GM10266 (cell line): Measurements from ENCODE around the gene AKT1.

Experiments used
- DNase-seq: peaks from one replicate; pipeline ENCODE4 v3.0.0; 2012; ENCODE audit errors: extremely low spot score
- TF ChIP-seq, protein P1 (sequence below): IDR thresholded peaks from 2 replicates; pipeline ENCODE4 v1.5.1; 2012; ENCODE audit warnings: mild to moderate bottlenecking, low read depth; ENCODE audit not compliant: control insufficient read depth, insufficient read depth; ENCODE audit errors: missing control alignments

The AKT1 gene

DNA sequence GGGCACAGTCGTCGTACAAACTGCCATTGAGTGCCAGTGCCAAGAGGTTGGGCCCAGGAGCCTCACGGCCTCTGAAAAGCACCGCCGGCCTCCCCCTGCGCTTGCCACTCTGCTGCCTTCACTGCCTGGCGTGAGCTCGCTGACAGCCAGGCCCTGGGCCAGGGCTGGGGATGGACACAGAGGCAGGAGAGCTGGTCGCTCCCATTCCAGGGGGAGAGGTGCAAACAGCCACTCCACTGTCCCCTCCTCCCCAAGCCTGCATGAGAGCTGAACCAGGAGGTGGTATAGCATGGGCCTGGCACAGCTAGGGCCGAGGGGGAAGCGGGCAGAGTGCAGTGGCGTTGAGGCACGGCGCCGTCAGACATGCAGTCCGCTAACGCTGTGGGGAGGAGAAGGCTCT lies 66.9 kb downstream of the AKT1 start:
- no peak for DNase-seq

DNA sequence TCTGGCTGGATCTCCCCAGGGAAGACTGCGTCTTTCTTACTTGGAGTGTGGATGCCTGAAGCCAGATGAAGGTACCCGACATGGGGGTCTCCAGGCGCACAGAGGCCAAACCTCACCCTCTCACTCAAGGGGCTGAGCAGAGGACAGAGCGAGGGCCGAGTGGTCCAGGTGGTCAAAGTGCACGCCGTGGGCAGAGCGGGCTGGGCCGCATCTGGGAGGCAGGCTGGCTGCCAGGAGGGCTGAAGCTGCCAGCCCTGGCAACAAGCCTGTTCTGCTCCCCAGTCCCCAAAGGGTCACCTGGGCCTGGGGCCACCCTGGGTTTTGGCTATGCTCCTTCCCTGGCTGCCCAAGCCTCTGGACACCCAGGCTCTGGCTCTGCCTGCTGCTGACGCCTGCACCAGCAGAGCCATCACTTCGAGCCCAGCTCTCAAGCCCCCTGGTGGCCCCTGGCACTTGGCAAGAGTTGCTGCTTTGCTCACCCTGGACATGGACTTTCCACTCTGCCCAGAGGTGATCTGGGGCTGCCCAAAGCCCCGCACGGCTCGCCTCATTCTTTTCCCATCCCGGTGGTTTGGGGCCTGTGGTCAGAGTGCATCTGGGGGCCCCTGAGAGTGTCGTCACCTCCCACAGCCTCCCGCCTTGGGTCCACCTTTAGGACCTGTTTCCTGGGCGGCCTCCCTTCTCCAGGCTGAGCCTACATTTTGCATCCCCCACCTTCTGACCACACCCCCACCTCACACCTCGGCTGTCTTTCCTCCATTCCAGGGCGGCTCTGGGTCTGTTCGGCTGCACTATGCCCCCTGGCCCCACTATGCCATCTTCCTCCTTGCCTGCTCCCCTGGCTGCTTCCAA lies 68.7 kb downstream of the AKT1 start:
- TF ChIP-seq, protein P1, sequence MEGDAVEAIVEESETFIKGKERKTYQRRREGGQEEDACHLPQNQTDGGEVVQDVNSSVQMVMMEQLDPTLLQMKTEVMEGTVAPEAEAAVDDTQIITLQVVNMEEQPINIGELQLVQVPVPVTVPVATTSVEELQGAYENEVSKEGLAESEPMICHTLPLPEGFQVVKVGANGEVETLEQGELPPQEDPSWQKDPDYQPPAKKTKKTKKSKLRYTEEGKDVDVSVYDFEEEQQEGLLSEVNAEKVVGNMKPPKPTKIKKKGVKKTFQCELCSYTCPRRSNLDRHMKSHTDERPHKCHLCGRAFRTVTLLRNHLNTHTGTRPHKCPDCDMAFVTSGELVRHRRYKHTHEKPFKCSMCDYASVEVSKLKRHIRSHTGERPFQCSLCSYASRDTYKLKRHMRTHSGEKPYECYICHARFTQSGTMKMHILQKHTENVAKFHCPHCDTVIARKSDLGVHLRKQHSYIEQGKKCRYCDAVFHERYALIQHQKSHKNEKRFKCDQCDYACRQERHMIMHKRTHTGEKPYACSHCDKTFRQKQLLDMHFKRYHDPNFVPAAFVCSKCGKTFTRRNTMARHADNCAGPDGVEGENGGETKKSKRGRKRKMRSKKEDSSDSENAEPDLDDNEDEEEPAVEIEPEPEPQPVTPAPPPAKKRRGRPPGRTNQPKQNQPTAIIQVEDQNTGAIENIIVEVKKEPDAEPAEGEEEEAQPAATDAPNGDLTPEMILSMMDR, result no peak
- DNase-seq, result no peak

More for the DNA sequence above, 66.9 kb downstream of the AKT1 start:
- TF ChIP-seq, protein P1, result no peak

DNA sequence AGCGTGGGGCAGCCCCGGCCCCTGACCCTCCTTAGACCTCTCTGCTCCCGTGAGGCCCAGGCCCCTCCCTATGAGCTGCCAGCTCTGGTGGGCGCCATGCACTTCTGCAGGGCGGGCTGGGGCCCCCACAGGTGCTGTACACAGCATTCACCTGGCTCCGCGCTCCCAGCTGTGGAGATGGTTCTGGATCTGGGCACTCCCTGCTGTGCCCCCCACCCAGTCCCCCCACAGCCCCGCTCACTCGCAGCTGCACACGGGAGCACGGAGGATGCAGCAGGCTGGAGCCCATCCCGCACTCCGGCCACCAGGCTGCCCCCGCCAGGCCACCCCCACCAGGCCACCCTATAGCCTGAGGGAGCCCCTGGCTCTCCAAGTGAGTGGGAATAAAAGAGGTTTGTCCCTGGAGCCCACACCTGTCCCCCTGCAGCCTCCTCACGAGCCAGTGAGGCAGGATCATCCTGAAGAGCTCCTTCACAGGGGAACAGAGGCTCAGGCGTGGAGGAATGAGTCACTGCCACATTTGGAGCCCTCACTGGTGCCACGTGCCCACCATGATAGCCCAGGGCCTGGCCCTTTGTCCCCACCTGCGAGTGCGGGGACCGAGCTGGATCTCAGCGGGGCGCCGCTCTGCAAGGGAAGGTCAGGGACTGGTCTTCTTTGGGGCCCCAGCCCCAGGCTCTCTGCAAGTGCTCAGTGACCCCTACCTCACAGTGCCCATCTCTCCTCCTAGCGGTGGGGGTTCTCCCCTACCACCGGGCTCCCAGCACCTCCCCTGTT lies 69.6 kb downstream of the AKT1 start:
- TF ChIP-seq, protein P1, result no peak
- no peak for DNase-seq

DNA sequence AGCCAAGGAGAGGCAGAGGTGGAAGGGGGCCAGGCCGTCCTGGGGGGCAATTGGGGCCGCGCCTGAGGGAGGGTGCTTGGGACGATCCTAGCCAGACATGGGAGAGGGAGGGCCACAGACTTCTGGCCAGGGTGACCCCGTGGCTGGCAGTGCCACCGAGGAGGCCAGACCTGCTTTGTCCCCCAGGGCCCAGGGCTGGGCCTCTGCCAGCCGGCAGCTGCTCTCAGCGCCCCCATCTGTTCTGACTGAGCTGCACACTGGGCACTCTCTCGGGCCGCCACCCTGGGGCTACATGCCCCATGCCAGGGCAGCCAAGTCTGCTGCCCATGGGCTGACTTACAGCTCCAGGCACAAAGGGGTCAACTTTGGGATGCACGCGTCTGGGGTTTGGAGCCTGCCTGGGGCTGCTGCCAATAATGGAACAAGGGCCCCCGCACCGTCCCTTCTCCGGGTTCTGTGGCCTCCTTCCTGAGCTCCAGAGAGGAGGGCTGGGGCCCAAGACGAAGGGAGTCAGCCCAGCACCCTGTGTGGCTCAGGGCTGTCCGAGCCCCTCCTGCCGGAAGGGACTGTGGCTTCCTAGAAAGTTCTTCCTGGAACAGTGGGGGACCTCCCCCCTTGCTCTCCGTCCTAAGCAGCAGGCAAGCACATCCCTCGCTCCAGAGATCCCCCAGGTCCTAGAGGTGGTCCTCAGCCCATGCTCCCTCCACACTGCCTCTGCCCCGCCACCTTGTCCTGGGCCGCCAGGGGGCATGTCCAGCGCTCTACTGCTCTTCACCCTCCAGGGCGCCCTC lies 70.4 kb downstream of the AKT1 start:
- TF ChIP-seq, protein P1, result no peak
- no peak for DNase-seq

DNA sequence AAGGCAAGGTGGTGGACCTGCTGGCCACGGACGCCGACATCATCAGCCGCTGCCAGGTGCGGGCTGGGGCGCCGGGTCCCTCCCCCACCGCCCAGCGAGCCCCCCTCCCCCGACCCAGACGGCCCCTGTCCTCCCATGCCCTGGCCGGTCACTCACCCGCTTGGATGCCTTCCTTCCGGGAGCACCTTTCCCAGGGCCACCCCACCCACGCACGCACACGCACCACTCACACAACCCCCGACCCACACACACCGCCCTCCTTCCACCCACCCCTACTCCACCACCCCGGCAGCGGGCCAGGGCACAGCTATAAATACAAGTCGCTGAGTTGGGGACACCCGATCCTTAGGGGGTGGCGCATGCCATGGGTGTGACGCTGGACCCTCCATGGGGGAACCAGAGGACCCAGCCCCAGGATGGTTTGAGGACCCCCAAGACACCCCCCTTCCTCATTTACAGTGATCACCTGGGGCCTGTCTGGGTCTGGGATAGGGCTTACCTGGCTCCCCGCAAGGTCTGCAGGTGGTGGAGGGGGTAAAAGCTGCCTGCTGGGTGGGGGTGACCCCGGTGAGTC lies 71.1 kb downstream of the AKT1 start:
- DNase-seq, result no peak
- TF ChIP-seq, protein P1, result no peak

DNA sequence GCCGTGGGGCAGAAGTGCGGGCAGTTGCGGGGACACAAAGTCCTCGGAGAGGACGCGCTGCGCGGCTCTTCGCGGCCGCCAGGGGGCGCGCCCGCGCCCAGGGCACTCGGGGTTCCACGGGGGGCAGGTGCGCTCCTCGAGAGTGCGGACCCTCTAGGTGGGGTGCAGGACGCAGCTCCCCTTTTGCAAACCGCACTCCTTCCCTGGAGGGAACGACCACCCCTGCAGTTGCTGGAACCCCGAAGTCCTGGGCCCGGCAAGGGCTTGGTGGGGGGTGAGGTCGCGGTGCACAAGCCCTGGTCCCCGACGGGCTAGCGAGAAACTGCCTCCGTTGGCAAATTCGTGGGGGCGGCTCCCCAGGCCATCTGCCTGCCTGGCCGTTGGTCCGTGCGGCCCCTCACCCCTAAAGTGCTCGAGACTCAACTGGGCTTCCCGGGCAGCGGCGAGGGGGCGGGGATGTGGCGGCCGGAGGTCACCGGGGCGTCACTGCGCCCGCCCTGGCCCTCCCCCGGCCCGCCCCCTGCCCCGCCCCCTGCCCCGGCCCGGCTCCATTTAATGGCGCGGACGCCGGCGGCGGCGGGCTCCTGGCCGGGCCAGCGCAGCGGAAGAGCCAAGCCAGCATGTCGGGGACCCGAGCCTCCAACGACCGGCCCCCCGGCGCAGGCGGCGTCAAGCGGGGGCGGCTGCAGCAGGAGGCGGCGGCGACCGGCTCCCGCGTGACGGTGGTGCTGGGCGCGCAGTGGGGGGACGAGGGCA lies 71.7 kb downstream of the AKT1 start, which contains the start of gene ADSS1:
ADSS1 (plus strand) TSS at position 579 of the 756 bp plus-strand sequence; CDS start at position 621, 42 bp downstream.
- DNase-seq, result peak; percentile 96
- TF ChIP-seq, protein P1, result peak; percentile 83
